GM23338 (cell line): ENCODE results near the gene ROCK1. TPM values are rescaled to one million over a fixed set of nuclear protein-coding genes. Genes with fewer than 3 reads are reported as not detected.

Experiments
- ATAC-seq: fragments of 200-7000 bp; cut with Tn5 transposase; 3 replicates; pipeline ENCODE4 v1.9.1; 2020
- DNase-seq: peaks from one replicate; pipeline ENCODE4 v3.0.0-alpha.2; 2015; ENCODE audit warnings: low spot score
- H2AFZ ChIP-seq: fragments of 200-600 bp; sonication (generic); 2 replicates; pipeline ENCODE4 v1.8.0; 2016; ENCODE audit warnings: antibody characterized with exemption, mild to moderate bottlenecking, moderate library complexity
- H3F3A ChIP-seq: fragments of 200-600 bp; sonication (generic); replicated peaks from 2 replicates; pipeline ENCODE4 v1.8.0; 2017; ENCODE audit warnings: antibody characterized with exemption, mixed run types, low read depth
- H3K27ac ChIP-seq: fragments of 200-600 bp; sonication (generic); 2 replicates; pipeline ENCODE4 v1.6.1; 2016; ENCODE audit warnings: low read depth
- H3K27me3 ChIP-seq: fragments of 200-600 bp; sonication (generic); 2 replicates; pipeline ENCODE4 v1.8.0; 2016; ENCODE audit warnings: mild to moderate bottlenecking, mixed run types, moderate library complexity; ENCODE audit not compliant: insufficient read depth
- H3K36me3 ChIP-seq: fragments of 200-600 bp; sonication (generic); 2 replicates; pipeline ENCODE4 v1.8.0; 2016; ENCODE audit warnings: mild to moderate bottlenecking; ENCODE audit not compliant: insufficient read depth
- H3K4me1 ChIP-seq: fragments of 200-600 bp; sonication (generic); 2 replicates; pipeline ENCODE4 v1.8.0; 2016; ENCODE audit warnings: mild to moderate bottlenecking, moderate library complexity; ENCODE audit not compliant: insufficient read depth
- H3K4me2 ChIP-seq: fragments of 200-600 bp; sonication (generic); 2 replicates; pipeline ENCODE4 v1.7.1; 2017; ENCODE audit warnings: mixed run types
- H3K4me3 ChIP-seq: fragments of 200-600 bp; sonication (generic); 2 replicates; pipeline ENCODE4 v1.6.1; 2016; ENCODE audit warnings: mixed run types
- H3K79me2 ChIP-seq: fragments of 200-600 bp; sonication (generic); replicated peaks from 2 replicates; pipeline ENCODE4 v1.8.0; 2017; ENCODE audit warnings: mild to moderate bottlenecking; ENCODE audit not compliant: insufficient read depth
- H3K9me2 ChIP-seq: fragments of 200-600 bp; sonication (generic); 2 replicates; pipeline ENCODE4 v1.8.0; 2017; ENCODE audit not compliant: insufficient read depth
- H4K20me1 ChIP-seq: fragments of 200-600 bp; sonication (generic); replicated peaks from 2 replicates; pipeline ENCODE4 v1.8.0; 2017; ENCODE audit warnings: mild to moderate bottlenecking; ENCODE audit not compliant: insufficient read depth
- H3K27ac Mint-ChIP-seq: 2 replicates; pipeline ENCODE4 v1.8.0; 2020; ENCODE audit warnings: inconsistent platforms, mild to moderate bottlenecking, moderate library complexity, mixed read lengths
- H3K27me3 Mint-ChIP-seq: 3 replicates; pipeline ENCODE4 v1.8.0; 2022; ENCODE audit warnings: low read depth, mild to moderate bottlenecking, moderate library complexity, mixed read lengths, inconsistent platforms; ENCODE audit not compliant: insufficient read depth, poor library complexity
- H3K36me3 Mint-ChIP-seq: 3 replicates; pipeline ENCODE4 v1.8.0; 2021; ENCODE audit warnings: low read depth, mild to moderate bottlenecking, inconsistent platforms, moderate library complexity, mixed read lengths
- H3K4me1 Mint-ChIP-seq: 3 replicates; pipeline ENCODE4 v1.8.0; 2020; ENCODE audit warnings: mild to moderate bottlenecking, inconsistent platforms, mixed read lengths
- H3K4me3 Mint-ChIP-seq: 3 replicates; pipeline ENCODE4 v1.8.0; 2021; ENCODE audit warnings: moderate library complexity, mild to moderate bottlenecking, inconsistent platforms, mixed read lengths
- H3K9me3 Mint-ChIP-seq: 3 replicates; pipeline ENCODE4 v1.8.0; 2020; ENCODE audit warnings: moderate library complexity, mild to moderate bottlenecking, inconsistent platforms, mixed read lengths
- CREB1 ChIP-seq: fragments of 250-450 bp; sonication (Bioruptor Pico); IDR thresholded peaks from 2 replicates; pipeline ENCODE4 v1.5.0; 2020; ENCODE audit warnings: low read depth, mild to moderate bottlenecking, moderate library complexity
- EZH2 ChIP-seq: fragments of 200-600 bp; sonication (generic); IDR thresholded peaks from one replicate; pipeline ENCODE4 v1.8.0; 2017; ENCODE audit warnings: antibody characterized with exemption, mild to moderate bottlenecking, low read depth; ENCODE audit not compliant: unreplicated experiment
- EZH2phosphoT487 ChIP-seq: fragments of 200-600 bp; sonication (generic); IDR thresholded peaks from one replicate; pipeline ENCODE4 v1.8.1; 2018; ENCODE audit warnings: antibody characterized with exemption; ENCODE audit not compliant: unreplicated experiment
- JUNB ChIP-seq: IDR thresholded peaks from one replicate; pipeline ENCODE4 v1.6.1; 2016; ENCODE audit warnings: antibody characterized with exemption; ENCODE audit not compliant: unreplicated experiment
- NANOG ChIP-seq: IDR thresholded peaks from 2 replicates; pipeline ENCODE4 v1.6.1; 2016; ENCODE audit warnings: antibody characterized with exemption, borderline replicate concordance
- POLR2AphosphoS5 ChIP-seq: IDR thresholded peaks from 2 replicates; pipeline ENCODE4 v1.6.1; 2016; ENCODE audit warnings: antibody characterized with exemption, low read depth
- STAT1 ChIP-seq: IDR thresholded peaks from one replicate; pipeline ENCODE4 v1.6.1; 2016; ENCODE audit warnings: antibody characterized with exemption; ENCODE audit not compliant: unreplicated experiment
- ZNF114 ChIP-seq: fragments of 250-450 bp; sonication (Bioruptor Pico); IDR thresholded peaks from 2 replicates; pipeline ENCODE4 v1.5.0; 2020; ENCODE audit warnings: mild to moderate bottlenecking, moderate library complexity
- ZNF331 ChIP-seq: fragments of 250-450 bp; sonication (Bioruptor Pico); IDR thresholded peaks from 2 replicates; pipeline ENCODE4 v1.5.0; 2020; ENCODE audit warnings: low read depth, mild to moderate bottlenecking, moderate library complexity
- polyA plus RNA-seq: library from polyadenylated mRNA; unstranded; fragments of >200 nt; fragmentation: Nextera tagmentation; extraction: Ambion mirVana; gene quantifications from 2 replicates; pipeline ENCODE4 v1.2.1, GENCODE V29; 2016
- total RNA-seq: library from RNA; depleted of rRNA; stranded (reverse); fragments of >200 nt; shearing (Covaris generic); gene quantifications from 2 replicates; pipeline ENCODE4 v1.2.3, GENCODE V29; 2014
- TF ChIP-seq, protein P1 (sequence below): fragments of 250-450 bp; sonication (Bioruptor Pico); IDR thresholded peaks from 2 replicates; pipeline ENCODE4 v1.5.0; 2020; ENCODE audit warnings: mild to moderate bottlenecking, moderate library complexity
- TF ChIP-seq, protein P2 (sequence below): IDR thresholded peaks from one replicate; pipeline ENCODE4 v1.6.1; 2018; ENCODE audit warnings: antibody characterized with exemption; ENCODE audit not compliant: unreplicated experiment
- TF ChIP-seq, protein P3 (sequence below): IDR thresholded peaks from 2 replicates; pipeline ENCODE4 v1.6.1; 2016; ENCODE audit warnings: antibody characterized with exemption
- TF ChIP-seq, protein P4 (sequence below), 2 experiments: fragments of 200-600 bp in 1 of 2; sonication (generic) in 1 of 2; conservative IDR thresholded peaks; 2 replicates each; pipeline versions ENCODE4 v1.5.1 to v1.6.1; 2016 to 2017; ENCODE audit warnings: antibody characterized with exemption in 2 of 2, low read depth in 2 of 2, mild to moderate bottlenecking in 2 of 2, moderate library complexity in 1 of 2

ROCK1 gene
- total and polyA plus RNA-seq, 2 experiments from 2014 or later: 37.2 to 42.8 TPM

DNA sequence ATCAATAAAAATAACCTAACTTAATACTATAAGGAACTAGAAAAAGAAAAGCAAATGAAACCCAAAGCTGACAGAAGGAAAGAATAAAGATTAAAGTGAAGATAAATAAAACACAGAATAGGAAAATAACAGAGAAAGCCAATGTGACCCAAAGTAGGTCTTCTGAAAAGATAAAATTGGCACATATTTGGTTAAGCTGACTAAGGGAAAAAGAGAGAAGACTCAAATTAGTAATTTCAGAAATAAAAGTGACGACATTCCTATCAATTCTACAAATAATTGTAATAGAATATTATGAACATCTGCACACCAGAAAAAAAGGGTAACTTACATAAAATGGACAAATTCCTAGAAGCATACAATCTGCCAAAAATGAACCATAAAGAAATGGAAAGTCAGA lies 30.2 kb downstream of the ROCK1 start:
- Histone ChIP-seq H3K36me3 (no peaks in the 10 kb centered on the region), H3K4me2 (no peak overlapping the region), H3K27ac (no peak overlapping the region), H3K9me2 (no peaks in the 10 kb centered on the region), H3K4me1 (no peaks in the 10 kb centered on the region), H4K20me1 (no peaks in the 10 kb centered on the region; the same call in 1 of the 2 replicates), H3K79me2 (peaks cover 98% of the 10 kb centered on the region), H3K4me3 (no peak overlapping the region), H3F3A (no peaks in the 10 kb centered on the region), H2AFZ (no peak overlapping the region), H3K27me3 (no peaks in the 10 kb centered on the region)
- Mint-ChIP-seq H3K27ac (no peak overlapping the region), H3K9me3 (peaks cover 9% of the 10 kb centered on the region; the same call in 2 of the 3 replicates), H3K27me3 (peaks cover 1% of the 10 kb centered on the region), H3K36me3 (peaks cover 21% of the 10 kb centered on the region; the same call in 2 of the 3 replicates), H3K4me3 (no peak overlapping the region), H3K4me1 (peaks cover 8% of the 10 kb centered on the region; the same call in 2 of the 3 replicates)
- ATAC-seq (no peak), DNase-seq (no peak)
- TF ChIP-seq STAT1 (no peak), JUNB (no peak), POLR2AphosphoS5 (no peak), NANOG (no peak), EZH2phosphoT487 (no peak), ZNF331 (no peak), CREB1 (no peak), ZNF114 (no peak), EZH2 (no peak)
- TF ChIP-seq, protein P1, sequence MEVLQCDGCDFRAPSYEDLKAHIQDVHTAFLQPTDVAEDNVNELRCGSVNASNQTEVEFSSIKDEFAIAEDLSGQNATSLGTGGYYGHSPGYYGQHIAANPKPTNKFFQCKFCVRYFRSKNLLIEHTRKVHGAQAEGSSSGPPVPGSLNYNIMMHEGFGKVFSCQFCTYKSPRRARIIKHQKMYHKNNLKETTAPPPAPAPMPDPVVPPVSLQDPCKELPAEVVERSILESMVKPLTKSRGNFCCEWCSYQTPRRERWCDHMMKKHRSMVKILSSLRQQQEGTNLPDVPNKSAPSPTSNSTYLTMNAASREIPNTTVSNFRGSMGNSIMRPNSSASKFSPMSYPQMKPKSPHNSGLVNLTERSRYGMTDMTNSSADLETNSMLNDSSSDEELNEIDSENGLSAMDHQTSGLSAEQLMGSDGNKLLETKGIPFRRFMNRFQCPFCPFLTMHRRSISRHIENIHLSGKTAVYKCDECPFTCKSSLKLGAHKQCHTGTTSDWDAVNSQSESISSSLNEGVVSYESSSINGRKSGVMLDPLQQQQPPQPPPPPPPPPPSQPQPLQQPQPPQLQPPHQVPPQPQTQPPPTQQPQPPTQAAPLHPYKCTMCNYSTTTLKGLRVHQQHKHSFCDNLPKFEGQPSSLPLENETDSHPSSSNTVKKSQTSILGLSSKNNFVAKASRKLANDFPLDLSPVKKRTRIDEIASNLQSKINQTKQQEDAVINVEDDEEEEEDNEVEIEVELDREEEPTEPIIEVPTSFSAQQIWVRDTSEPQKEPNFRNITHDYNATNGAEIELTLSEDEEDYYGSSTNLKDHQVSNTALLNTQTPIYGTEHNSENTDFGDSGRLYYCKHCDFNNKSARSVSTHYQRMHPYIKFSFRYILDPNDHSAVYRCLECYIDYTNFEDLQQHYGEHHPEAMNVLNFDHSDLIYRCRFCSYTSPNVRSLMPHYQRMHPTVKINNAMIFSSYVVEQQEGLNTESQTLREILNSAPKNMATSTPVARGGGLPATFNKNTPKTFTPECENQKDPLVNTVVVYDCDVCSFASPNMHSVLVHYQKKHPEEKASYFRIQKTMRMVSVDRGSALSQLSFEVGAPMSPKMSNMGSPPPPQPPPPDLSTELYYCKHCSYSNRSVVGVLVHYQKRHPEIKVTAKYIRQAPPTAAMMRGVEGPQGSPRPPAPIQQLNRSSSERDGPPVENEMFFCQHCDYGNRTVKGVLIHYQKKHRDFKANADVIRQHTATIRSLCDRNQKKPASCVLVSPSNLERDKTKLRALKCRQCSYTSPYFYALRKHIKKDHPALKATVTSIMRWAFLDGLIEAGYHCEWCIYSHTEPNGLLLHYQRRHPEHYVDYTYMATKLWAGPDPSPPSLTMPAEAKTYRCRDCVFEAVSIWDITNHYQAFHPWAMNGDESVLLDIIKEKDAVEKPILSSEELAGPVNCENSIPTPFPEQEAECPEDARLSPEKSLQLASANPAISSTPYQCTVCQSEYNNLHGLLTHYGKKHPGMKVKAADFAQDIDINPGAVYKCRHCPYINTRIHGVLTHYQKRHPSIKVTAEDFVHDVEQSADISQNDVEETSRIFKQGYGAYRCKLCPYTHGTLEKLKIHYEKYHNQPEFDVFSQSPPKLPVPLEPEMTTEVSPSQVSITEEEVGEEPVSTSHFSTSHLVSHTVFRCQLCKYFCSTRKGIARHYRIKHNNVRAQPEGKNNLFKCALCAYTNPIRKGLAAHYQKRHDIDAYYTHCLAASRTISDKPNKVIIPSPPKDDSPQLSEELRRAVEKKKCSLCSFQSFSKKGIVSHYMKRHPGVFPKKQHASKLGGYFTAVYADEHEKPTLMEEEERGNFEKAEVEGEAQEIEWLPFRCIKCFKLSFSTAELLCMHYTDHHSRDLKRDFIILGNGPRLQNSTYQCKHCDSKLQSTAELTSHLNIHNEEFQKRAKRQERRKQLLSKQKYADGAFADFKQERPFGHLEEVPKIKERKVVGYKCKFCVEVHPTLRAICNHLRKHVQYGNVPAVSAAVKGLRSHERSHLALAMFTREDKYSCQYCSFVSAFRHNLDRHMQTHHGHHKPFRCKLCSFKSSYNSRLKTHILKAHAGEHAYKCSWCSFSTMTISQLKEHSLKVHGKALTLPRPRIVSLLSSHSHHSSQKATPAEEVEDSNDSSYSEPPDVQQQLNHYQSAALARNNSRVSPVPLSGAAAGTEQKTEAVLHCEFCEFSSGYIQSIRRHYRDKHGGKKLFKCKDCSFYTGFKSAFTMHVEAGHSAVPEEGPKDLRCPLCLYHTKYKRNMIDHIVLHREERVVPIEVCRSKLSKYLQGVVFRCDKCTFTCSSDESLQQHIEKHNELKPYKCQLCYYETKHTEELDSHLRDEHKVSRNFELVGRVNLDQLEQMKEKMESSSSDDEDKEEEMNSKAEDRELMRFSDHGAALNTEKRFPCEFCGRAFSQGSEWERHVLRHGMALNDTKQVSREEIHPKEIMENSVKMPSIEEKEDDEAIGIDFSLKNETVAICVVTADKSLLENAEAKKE (CRISPR knock-in tag): no peak
- TF ChIP-seq, protein P2, sequence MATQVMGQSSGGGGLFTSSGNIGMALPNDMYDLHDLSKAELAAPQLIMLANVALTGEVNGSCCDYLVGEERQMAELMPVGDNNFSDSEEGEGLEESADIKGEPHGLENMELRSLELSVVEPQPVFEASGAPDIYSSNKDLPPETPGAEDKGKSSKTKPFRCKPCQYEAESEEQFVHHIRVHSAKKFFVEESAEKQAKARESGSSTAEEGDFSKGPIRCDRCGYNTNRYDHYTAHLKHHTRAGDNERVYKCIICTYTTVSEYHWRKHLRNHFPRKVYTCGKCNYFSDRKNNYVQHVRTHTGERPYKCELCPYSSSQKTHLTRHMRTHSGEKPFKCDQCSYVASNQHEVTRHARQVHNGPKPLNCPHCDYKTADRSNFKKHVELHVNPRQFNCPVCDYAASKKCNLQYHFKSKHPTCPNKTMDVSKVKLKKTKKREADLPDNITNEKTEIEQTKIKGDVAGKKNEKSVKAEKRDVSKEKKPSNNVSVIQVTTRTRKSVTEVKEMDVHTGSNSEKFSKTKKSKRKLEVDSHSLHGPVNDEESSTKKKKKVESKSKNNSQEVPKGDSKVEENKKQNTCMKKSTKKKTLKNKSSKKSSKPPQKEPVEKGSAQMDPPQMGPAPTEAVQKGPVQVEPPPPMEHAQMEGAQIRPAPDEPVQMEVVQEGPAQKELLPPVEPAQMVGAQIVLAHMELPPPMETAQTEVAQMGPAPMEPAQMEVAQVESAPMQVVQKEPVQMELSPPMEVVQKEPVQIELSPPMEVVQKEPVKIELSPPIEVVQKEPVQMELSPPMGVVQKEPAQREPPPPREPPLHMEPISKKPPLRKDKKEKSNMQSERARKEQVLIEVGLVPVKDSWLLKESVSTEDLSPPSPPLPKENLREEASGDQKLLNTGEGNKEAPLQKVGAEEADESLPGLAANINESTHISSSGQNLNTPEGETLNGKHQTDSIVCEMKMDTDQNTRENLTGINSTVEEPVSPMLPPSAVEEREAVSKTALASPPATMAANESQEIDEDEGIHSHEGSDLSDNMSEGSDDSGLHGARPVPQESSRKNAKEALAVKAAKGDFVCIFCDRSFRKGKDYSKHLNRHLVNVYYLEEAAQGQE: no peak
- TF ChIP-seq, protein P3, sequence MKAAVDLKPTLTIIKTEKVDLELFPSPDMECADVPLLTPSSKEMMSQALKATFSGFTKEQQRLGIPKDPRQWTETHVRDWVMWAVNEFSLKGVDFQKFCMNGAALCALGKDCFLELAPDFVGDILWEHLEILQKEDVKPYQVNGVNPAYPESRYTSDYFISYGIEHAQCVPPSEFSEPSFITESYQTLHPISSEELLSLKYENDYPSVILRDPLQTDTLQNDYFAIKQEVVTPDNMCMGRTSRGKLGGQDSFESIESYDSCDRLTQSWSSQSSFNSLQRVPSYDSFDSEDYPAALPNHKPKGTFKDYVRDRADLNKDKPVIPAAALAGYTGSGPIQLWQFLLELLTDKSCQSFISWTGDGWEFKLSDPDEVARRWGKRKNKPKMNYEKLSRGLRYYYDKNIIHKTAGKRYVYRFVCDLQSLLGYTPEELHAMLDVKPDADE: no peak
- TF ChIP-seq, protein P4, sequence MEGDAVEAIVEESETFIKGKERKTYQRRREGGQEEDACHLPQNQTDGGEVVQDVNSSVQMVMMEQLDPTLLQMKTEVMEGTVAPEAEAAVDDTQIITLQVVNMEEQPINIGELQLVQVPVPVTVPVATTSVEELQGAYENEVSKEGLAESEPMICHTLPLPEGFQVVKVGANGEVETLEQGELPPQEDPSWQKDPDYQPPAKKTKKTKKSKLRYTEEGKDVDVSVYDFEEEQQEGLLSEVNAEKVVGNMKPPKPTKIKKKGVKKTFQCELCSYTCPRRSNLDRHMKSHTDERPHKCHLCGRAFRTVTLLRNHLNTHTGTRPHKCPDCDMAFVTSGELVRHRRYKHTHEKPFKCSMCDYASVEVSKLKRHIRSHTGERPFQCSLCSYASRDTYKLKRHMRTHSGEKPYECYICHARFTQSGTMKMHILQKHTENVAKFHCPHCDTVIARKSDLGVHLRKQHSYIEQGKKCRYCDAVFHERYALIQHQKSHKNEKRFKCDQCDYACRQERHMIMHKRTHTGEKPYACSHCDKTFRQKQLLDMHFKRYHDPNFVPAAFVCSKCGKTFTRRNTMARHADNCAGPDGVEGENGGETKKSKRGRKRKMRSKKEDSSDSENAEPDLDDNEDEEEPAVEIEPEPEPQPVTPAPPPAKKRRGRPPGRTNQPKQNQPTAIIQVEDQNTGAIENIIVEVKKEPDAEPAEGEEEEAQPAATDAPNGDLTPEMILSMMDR (conservative IDR thresholded peaks at IDR 0.05; ENCODE audit: low read depth in 2 of 2): no peak
